ENCODE data around the gene ACVRL1. TPM values are rescaled to one million over a fixed set of nuclear protein-coding genes. Genes with fewer than 3 reads are reported as not detected.

The ACVRL1 gene
- total RNA-seq, 2 donors from 2014 or later = 121 to 162 TPM

DNA sequence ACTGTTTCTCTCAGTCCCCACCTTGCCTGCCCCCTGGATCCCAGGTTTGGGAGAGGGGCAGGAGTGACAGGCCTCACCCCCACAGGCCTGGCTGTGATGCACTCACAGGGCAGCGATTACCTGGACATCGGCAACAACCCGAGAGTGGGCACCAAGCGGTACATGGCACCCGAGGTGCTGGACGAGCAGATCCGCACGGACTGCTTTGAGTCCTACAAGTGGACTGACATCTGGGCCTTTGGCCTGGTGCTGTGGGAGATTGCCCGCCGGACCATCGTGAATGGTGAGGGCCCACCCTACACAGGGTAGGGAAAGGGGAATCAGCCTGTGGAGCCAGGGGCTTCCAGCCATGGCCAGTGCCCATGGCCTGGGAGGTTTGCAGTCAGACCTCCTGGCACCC, 8.6 kb downstream of the ACVRL1 start:
- Histone ChIP-seq H3K36me3 (peaks cover 8% of the 10 kb centered on the region), H3K27me3 (no peaks in the 10 kb centered on the region), H3K9me3 (no peaks in the 10 kb centered on the region), H3K9ac (ENCODE audit: low read depth in 2 of 2, low read length in 2 of 2) (no peak overlapping the region), H3K4me3 (no peak overlapping the region), H3K27ac (no peak overlapping the region), H3K4me1 (peaks cover 14% of the 10 kb centered on the region)
- TF ChIP-seq, protein P1, sequence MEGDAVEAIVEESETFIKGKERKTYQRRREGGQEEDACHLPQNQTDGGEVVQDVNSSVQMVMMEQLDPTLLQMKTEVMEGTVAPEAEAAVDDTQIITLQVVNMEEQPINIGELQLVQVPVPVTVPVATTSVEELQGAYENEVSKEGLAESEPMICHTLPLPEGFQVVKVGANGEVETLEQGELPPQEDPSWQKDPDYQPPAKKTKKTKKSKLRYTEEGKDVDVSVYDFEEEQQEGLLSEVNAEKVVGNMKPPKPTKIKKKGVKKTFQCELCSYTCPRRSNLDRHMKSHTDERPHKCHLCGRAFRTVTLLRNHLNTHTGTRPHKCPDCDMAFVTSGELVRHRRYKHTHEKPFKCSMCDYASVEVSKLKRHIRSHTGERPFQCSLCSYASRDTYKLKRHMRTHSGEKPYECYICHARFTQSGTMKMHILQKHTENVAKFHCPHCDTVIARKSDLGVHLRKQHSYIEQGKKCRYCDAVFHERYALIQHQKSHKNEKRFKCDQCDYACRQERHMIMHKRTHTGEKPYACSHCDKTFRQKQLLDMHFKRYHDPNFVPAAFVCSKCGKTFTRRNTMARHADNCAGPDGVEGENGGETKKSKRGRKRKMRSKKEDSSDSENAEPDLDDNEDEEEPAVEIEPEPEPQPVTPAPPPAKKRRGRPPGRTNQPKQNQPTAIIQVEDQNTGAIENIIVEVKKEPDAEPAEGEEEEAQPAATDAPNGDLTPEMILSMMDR (IDR thresholded peaks at IDR 0.05) = no peak
- intact Hi-C loops (cut with DNase I) = no loop called here
- DNase-seq = no peak

DNA sequence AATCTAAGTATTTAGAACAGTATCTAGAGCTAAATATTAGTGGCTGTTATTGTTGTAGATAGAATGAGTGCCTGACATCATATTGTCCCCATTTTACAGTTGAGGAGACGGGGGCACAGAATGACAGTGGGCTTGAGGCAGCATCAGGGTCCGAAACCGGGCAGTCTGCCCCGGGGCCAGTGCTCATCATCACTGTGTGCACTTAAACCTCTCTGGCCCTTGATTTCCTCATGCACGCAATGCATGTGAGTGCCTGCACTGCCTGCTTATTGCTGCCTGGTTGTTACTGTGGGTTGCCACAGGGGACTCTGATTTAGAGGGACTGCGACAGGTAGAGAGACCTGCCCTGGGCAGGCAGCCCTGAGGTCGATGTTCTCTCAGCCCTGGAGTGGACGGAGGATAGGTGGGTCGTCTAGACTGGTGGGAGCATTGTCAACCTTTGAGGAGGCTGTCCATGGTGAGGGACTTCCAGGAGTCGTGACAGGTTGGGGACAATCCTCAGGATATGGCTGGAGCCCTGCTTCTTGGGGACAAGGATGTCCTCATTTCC, 9.8 kb downstream of the ACVRL1 start:
- no peak for DNase-seq
- no peak overlapping the region for H3K27ac ChIP-seq
- H3K9ac ChIP-seq (ENCODE audit: low read depth in 2 of 2, low read length in 2 of 2) = no peak overlapping the region
- intact Hi-C loops (cut with DNase I) = no loop called here
- H3K4me3 ChIP-seq = no peak overlapping the region
- TF ChIP-seq, protein P1 (IDR thresholded peaks at IDR 0.05) = no peak
- no peaks in the 10 kb centered on the region for H3K9me3 ChIP-seq
- no peaks in the 10 kb centered on the region for H3K27me3 ChIP-seq
- H3K4me1 ChIP-seq = peaks cover 3% of the 10 kb centered on the region
- H3K36me3 ChIP-seq = peaks cover 8% of the 10 kb centered on the region

DNA sequence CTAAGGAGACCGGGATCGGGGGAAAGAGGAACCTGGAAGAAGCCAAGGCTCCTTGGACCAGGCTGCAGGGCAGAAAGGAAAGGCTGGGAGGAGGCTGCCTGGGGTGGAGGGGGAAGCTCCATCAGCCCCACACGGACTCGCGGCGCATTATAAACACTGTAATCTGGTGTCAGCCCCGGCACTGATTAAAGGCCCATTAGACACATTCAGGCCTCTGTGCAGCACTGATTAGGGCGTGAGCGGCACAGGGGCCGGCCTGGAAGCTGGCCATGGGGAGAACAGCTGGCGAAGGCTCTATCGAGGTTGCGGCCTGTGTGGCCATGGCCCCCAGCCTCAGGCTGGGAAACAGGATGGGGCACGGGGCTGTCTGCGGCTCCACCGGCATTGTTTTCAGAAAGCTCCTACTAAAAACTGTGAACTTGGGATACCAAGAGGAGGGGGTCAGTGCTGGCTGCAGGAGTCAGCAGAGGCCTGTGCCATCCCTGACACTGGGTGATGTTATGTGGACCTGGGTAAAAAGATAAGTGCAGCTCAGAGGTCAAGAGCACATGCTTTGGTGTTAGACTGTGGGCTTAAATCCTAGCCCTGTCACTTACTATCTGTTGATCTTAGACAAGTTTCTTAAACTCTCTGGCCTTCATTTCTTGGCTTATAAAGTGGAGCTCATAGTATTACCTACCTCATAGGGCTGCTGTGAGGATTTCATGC, 10.6 kb downstream of the ACVRL1 start:
- H3K9ac ChIP-seq (ENCODE audit: low read depth in 2 of 2, low read length in 2 of 2) = no peak overlapping the region
- H3K9me3 ChIP-seq = no peaks in the 10 kb centered on the region
- TF ChIP-seq, protein P1 (IDR thresholded peaks at IDR 0.05) = no peak
- intact Hi-C loops (cut with DNase I) = no loop called here
- H3K36me3 ChIP-seq = peaks cover 8% of the 10 kb centered on the region
- H3K4me3 ChIP-seq = no peak overlapping the region
- no peaks in the 10 kb centered on the region for H3K27me3 ChIP-seq
- peaks cover 1% of the 10 kb centered on the region for H3K4me1 ChIP-seq
- no peak overlapping the region for H3K27ac ChIP-seq
- no peak for DNase-seq

DNA sequence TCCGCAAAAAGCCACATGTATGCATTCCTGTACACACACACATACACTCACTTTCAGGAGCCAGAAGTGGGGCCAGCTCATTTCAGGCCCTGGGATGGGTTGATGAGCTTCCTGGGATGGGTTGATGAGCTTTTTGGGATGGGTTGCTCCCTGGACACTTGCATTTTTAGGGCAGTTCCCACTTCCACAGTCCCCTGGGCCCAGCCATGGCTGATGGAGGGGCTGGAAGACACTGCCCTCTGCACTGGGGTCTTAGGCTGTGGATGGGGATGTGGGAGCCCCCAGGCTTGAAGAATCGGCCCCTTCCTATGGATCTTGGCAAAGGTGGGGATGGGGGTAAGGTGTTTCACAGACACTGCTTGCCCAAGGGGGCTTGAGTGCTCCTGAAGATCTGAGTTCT, 12.7 kb downstream of the ACVRL1 start:
- Histone ChIP-seq H3K4me1 (peaks cover 10% of the 10 kb centered on the region), H3K27ac (no peak overlapping the region), H3K9me3 (no peaks in the 10 kb centered on the region), H3K36me3 (peaks cover 8% of the 10 kb centered on the region), H3K4me3 (no peak overlapping the region), H3K27me3 (no peaks in the 10 kb centered on the region), H3K9ac (ENCODE audit: low read depth in 2 of 2, low read length in 2 of 2) (no peak overlapping the region)
- DNase-seq = no peak
- intact Hi-C loops (cut with DNase I) = no loop called here
- TF ChIP-seq, protein P1 (IDR thresholded peaks at IDR 0.05) = no peak

DNA sequence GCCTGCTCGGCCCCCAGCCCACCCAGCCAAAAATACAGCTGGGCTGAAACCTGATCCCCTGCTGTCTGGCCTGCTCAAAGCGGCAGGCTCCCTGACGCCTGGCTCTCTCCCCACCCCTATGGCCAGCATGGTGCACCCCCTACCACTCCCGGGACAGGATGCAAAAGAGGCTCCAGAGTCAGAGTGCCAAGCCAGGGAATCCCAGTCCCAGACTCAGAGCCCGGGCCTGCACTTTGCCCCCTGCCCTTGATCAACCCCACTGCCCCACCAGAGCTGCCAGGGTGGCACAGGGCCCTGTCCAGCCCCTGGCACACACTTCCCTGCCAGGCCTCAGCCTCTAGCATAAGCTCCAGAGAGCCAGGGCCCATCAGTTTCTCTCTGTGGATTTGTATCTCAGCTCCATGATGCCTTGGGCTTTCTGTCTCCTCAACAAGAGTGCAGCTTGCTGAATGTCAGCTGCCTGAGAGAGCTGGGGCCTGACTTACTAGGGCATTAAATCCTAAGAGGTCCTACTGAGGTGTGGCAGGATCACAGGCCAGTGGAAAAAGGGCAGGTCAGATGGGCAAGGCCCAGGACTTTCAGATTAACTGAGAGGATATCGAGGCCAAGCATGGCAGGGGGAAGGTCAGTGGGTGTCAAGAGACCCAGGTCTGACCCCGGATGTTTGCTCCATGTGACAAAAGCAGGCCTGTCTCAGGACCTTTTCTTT, 13.9 kb downstream of the ACVRL1 start:
- Histone ChIP-seq H3K36me3 (peaks cover 2% of the 10 kb centered on the region), H3K9ac (ENCODE audit: low read depth in 2 of 2, low read length in 2 of 2) (no peak overlapping the region), H3K27me3 (no peaks in the 10 kb centered on the region), H3K4me1 (peaks cover 10% of the 10 kb centered on the region), H3K27ac (no peak overlapping the region), H3K9me3 (no peaks in the 10 kb centered on the region), H3K4me3 (no peak overlapping the region)
- no peak for DNase-seq
- TF ChIP-seq, protein P1 (IDR thresholded peaks at IDR 0.05) = no peak
- intact Hi-C loops (cut with DNase I) = no loop called here
